ENCODE results near the gene TM6SF1.
"Not testable (repeated sequence)": the region's sequence is repeated elsewhere in the genome, so short reads cannot be mapped to it uniquely, and the experiment has no call there.

TM6SF1 gene

GRCh38 chr15:83160741-83161140, 53.3 kb downstream of the TM6SF1 start:
- DNase-seq (ENCODE audit: low read depth) = no peak
- no peak for TF ChIP-seq CTCF (conservative IDR thresholded peaks at IDR 0.05; ENCODE audit: low read depth, low read length)
- no peak overlapping the region for H3K4me3 ChIP-seq (ENCODE audit: low read length)

GRCh38 chr15:83163032-83163431, 55.6 kb downstream of the TM6SF1 start:
- TF ChIP-seq CTCF (conservative IDR thresholded peaks at IDR 0.05; ENCODE audit: low read depth, low read length) = no peak
- no peak for DNase-seq (ENCODE audit: low read depth)

GRCh38 chr15:83164111-83164770, 56.8 kb downstream of the TM6SF1 start:
- no peak overlapping the region for H3K4me3 ChIP-seq (ENCODE audit: low read length)
- DNase-seq (ENCODE audit: low read depth) = no peak
- no peak for TF ChIP-seq CTCF (conservative IDR thresholded peaks at IDR 0.05; ENCODE audit: low read depth, low read length)

More at GRCh38 chr15:83163032-83163431, 55.6 kb downstream of the TM6SF1 start:
- no peak overlapping the region for H3K4me3 ChIP-seq (ENCODE audit: low read length)

- TF ChIP-seq CTCF (conservative IDR thresholded peaks at IDR 0.05; ENCODE audit: low read depth, low read length) = no peak
- DNase-seq (ENCODE audit: low read depth) = no peak
- no peak overlapping the region for H3K4me3 ChIP-seq (ENCODE audit: low read length)
These were observed 57.4 kb downstream of the TM6SF1 start for GRCh38 chr15:83164771-83165404.

- no peak overlapping the region for H3K4me3 ChIP-seq (ENCODE audit: low read length)
- no peak for TF ChIP-seq CTCF (conservative IDR thresholded peaks at IDR 0.05; ENCODE audit: low read depth, low read length)
- no peak for DNase-seq (ENCODE audit: low read depth)
These were observed 58.8 kb downstream of the TM6SF1 start for GRCh38 chr15:83166218-83166617.

- no peak for TF ChIP-seq CTCF (conservative IDR thresholded peaks at IDR 0.05; ENCODE audit: low read depth, low read length)
- DNase-seq (ENCODE audit: low read depth) = no peak
- H3K4me3 ChIP-seq (ENCODE audit: low read length) = no peak overlapping the region
These were observed 59.4 kb downstream of the TM6SF1 start for GRCh38 chr15:83166830-83167229.

GRCh38 chr15:83169576-83169975, 62.1 kb downstream of the TM6SF1 start:
- DNase-seq (ENCODE audit: low read depth); H3K4me3 ChIP-seq (ENCODE audit: low read length): not testable (repeated sequence)

All from retinal pigment epithelial cell (primary cell).